PC-3 (cell line): ENCODE data around the gene ASXL2. TPM values are rescaled to one million over a fixed set of nuclear protein-coding genes. Genes with fewer than 3 reads are reported as not detected.

Experiments
- ATAC-seq: fragments of 200-7000 bp; cut with Tn5 transposase; 2 replicates; pipeline ENCODE4 v1.9.1; 2020; ENCODE audit warnings: mild to moderate bottlenecking, moderate library complexity
- BruUV-seq: library from RNA; stranded (reverse); fragments of 400-500 nt; replicated peaks from 2 replicates; lab custom pipeline; 2021; lab: Mats Ljungman, UMichigan
- CTCF ChIA-PET: fragments of 300-600 bp; sonication (Branson Sonifier 250); formaldehyde crosslinking; loops from one replicate; lab custom pipeline; 2022; ENCODE audit warnings: antibody characterized with exemption; lab: Charles Lee
- POLR2A ChIA-PET: fragments of 300-600 bp; sonication (Branson Sonifier 250); formaldehyde crosslinking; loops from one replicate; lab custom pipeline; 2022; ENCODE audit warnings: antibody characterized with exemption; ENCODE audit not compliant: unreplicated experiment; lab: Charles Lee
- DNase-seq: peaks from one replicate; pipeline ENCODE4 v3.0.0-alpha.2; 2015
- H2AFZ ChIP-seq: fragments of 300-600 bp; sonication (generic); 2 replicates; pipeline ENCODE4 v1.6.0; 2016; ENCODE audit warnings: antibody characterized with exemption, low read length
- H3F3A ChIP-seq: fragments of 300-600 bp; sonication (generic); one replicate; pipeline ENCODE4 v1.6.0; 2017; ENCODE audit warnings: antibody characterized with exemption, low read length, control low read depth, mild to moderate bottlenecking; ENCODE audit not compliant: unreplicated experiment
- H3K27ac ChIP-seq: fragments of 300-600 bp; sonication (generic); 2 replicates; pipeline ENCODE4 v1.5.1; 2016; ENCODE audit warnings: mild to moderate bottlenecking, low read length
- H3K27me3 ChIP-seq: fragments of 300-600 bp; sonication (generic); 2 replicates; pipeline ENCODE4 v1.6.1; 2016; ENCODE audit warnings: low read length, mixed read lengths
- H3K36me3 ChIP-seq: fragments of 300-600 bp; sonication (generic); 2 replicates; pipeline ENCODE4 v1.6.1; 2016; ENCODE audit warnings: low read depth, mixed run types, low read length, mixed read lengths
- H3K4me1 ChIP-seq: fragments of 300-600 bp; sonication (generic); 2 replicates; pipeline ENCODE4 v1.5.1; 2016; ENCODE audit warnings: low read length; ENCODE audit not compliant: insufficient read depth
- H3K4me2 ChIP-seq: fragments of 300-600 bp; sonication (generic); 2 replicates; pipeline ENCODE4 v1.6.0; 2016; ENCODE audit warnings: low read length
- H3K4me3 ChIP-seq: fragments of 300-600 bp; sonication (generic); 2 replicates; pipeline ENCODE4 v1.5.1; 2016; ENCODE audit warnings: mild to moderate bottlenecking, low read length, mixed read lengths
- H3K79me2 ChIP-seq: fragments of 300-600 bp; sonication (generic); 2 replicates; pipeline ENCODE4 v1.6.1; 2017; ENCODE audit warnings: low read length, mixed read lengths
- H3K9ac ChIP-seq: fragments of 300-600 bp; sonication (generic); 2 replicates; pipeline ENCODE4 v1.6.0; 2016; ENCODE audit warnings: mild to moderate bottlenecking, low read length
- H3K9me2 ChIP-seq: fragments of 300-600 bp; sonication (generic); replicated peaks from 2 replicates; pipeline ENCODE4 v1.6.1; 2016; ENCODE audit warnings: mixed run types, low read length, mixed read lengths
- H3K9me3 ChIP-seq: fragments of 300-600 bp; sonication (generic); 2 replicates; pipeline ENCODE4 v1.6.1; 2016; ENCODE audit warnings: low read length, mixed read lengths
- H4K20me1 ChIP-seq: fragments of 300-600 bp; sonication (generic); 2 replicates; pipeline ENCODE4 v1.6.1; 2016; ENCODE audit warnings: low read length, mixed read lengths
- CTCF ChIP-seq: fragments of 300-600 bp; sonication (generic); conservative IDR thresholded peaks from 2 replicates; pipeline ENCODE4 v1.5.1; 2017; ENCODE audit warnings: antibody characterized with exemption, low read depth, mild to moderate bottlenecking, low read length
- EZH2 ChIP-seq: fragments of 300-600 bp; sonication (generic); IDR thresholded peaks from one replicate; pipeline ENCODE4 v1.6.1; 2017; ENCODE audit warnings: antibody characterized with exemption, mild to moderate bottlenecking, low read length; ENCODE audit not compliant: unreplicated experiment
- EZH2phosphoT487 ChIP-seq: fragments of 300-600 bp; sonication (generic); IDR thresholded peaks from 2 replicates; pipeline ENCODE4 v1.6.1; 2018; ENCODE audit warnings: mild to moderate bottlenecking, antibody characterized with exemption, low read length, borderline replicate concordance
- intact Hi-C: fragments of 100-400 bp; cut with micrococcal nuclease; formaldehyde crosslinking; loops from 2 replicates; pipeline ENCODE4 v1.9.0; 2023
- total RNA-seq: library from RNA; depleted of rRNA; stranded (reverse); fragments of >200 nt; gene quantifications from 2 replicates; pipeline ENCODE4 v1.2.3, GENCODE V29; 2014

ASXL2 gene
- total RNA-seq, 1 experiment from 2014 or later, result 11.5 TPM

- no peaks in the 10 kb centered on the region for H3F3A ChIP-seq
- no peak overlapping the region for H3K4me2 ChIP-seq
- no TSS peak for BruUV-seq
- H3K79me2 ChIP-seq, result peaks cover 26% of the 10 kb centered on the region
- H3K9me3 ChIP-seq, result no peaks in the 10 kb centered on the region
- H3K36me3 ChIP-seq, result no peaks in the 10 kb centered on the region; the same call in 1 of the 2 replicates
- no peak overlapping the region for H3K9ac ChIP-seq
- ATAC-seq, result peak; percentile 81
- DNase-seq, result peak; percentile 41
- POLR2A ChIA-PET, result no interaction called here
- H3K27ac ChIP-seq, result no peak overlapping the region
- intact Hi-C loops, result no loop called here
- H3K4me1 ChIP-seq, result no peaks in the 10 kb centered on the region
- CTCF ChIA-PET, result no interaction called here
- TF ChIP-seq EZH2 (no peak), EZH2phosphoT487 (no peak), CTCF (no peak)
- H3K9me2 ChIP-seq, result no peaks in the 10 kb centered on the region
- H3K4me3 ChIP-seq, result no peak overlapping the region
- H4K20me1 ChIP-seq, result 0 out of 2 replicates have a peak, but pooled peaks cover 4% of the 10 kb centered on the region
- no peak overlapping the region for H2AFZ ChIP-seq
- H3K27me3 ChIP-seq, result no peaks in the 10 kb centered on the region
Observed at GRCh38 chr2:25814681-25815080, 63.6 kb downstream of the ASXL2 start.

GRCh38 chr2:25810428-25810827 lies 67.9 kb downstream of the ASXL2 start:
- no peak overlapping the region for H3K4me3 ChIP-seq
- no TSS peak for BruUV-seq
- ChIA-PET POLR2A (no interaction called here), CTCF (no interaction called here)
- intact Hi-C loops, result no loop called here
- no peak overlapping the region for H3K9ac ChIP-seq
- no peak overlapping the region for H3K4me2 ChIP-seq
- H3F3A ChIP-seq, result no peaks in the 10 kb centered on the region
- ATAC-seq (no peak), DNase-seq (no peak)
- H3K9me2 ChIP-seq, result no peaks in the 10 kb centered on the region
- H3K27me3 ChIP-seq, result no peaks in the 10 kb centered on the region
- H3K36me3 ChIP-seq, result no peaks in the 10 kb centered on the region; the same call in 1 of the 2 replicates
- peaks cover 26% of the 10 kb centered on the region for H3K79me2 ChIP-seq
- 0 out of 2 replicates have a peak, but pooled peaks cover 4% of the 10 kb centered on the region for H4K20me1 ChIP-seq
- H3K4me1 ChIP-seq, result peaks cover 16% of the 10 kb centered on the region
- H2AFZ ChIP-seq, result no peak overlapping the region
- H3K27ac ChIP-seq, result no peak overlapping the region
- no peaks in the 10 kb centered on the region for H3K9me3 ChIP-seq
- TF ChIP-seq EZH2phosphoT487 (no peak), EZH2 (no peak), CTCF (no peak)

- Histone ChIP-seq H3K4me1 (peaks cover 16% of the 10 kb centered on the region), H3F3A (no peaks in the 10 kb centered on the region), H3K27ac (no peak overlapping the region), H4K20me1 (0 out of 2 replicates have a peak, but pooled peaks cover 4% of the 10 kb centered on the region), H3K9me3 (no peaks in the 10 kb centered on the region), H3K9me2 (no peaks in the 10 kb centered on the region), H3K4me3 (no peak overlapping the region), H3K9ac (no peak overlapping the region), H3K36me3 (peaks cover 3% of the 10 kb centered on the region; the same call in 1 of the 2 replicates), H3K79me2 (peaks cover 23% of the 10 kb centered on the region), H3K4me2 (no peak overlapping the region), H2AFZ (no peak overlapping the region), H3K27me3 (no peaks in the 10 kb centered on the region)
- POLR2A ChIA-PET, result no interaction called here
- ATAC-seq (no peak), DNase-seq (no peak)
- intact Hi-C loops, result no loop called here
- no TSS peak for BruUV-seq
- CTCF ChIA-PET, result no interaction called here
- TF ChIP-seq CTCF (no peak), EZH2 (no peak), EZH2phosphoT487 (no peak)
Observed at GRCh38 chr2:25809646-25810045, 68.6 kb downstream of the ASXL2 start.
